Fibroblast of lung (primary cell): ENCODE measurements around the gene CENPX.

ENCODE experiments used
- EZH2 ChIP-seq: IDR thresholded peaks from 2 replicates; pipeline ENCODE4 v1.5.1; 2012; ENCODE audit warnings: low read length, control low read depth, mild to moderate bottlenecking; ENCODE audit errors: missing control alignments
- TF ChIP-seq, protein P1 (sequence below), 2 donors: IDR thresholded peaks in 1 of 2; conservative IDR thresholded peaks in 1 of 2; 1 replicate in 1 of 2; 2 replicates in 1 of 2; pipeline ENCODE4 v1.5.1; 2011 to 2012; ENCODE audit warnings: low read length in 2 of 2, control low read depth in 1 of 2, inconsistent platforms in 1 of 2, low read depth in 1 of 2, mild to moderate bottlenecking in 1 of 2

DNA sequence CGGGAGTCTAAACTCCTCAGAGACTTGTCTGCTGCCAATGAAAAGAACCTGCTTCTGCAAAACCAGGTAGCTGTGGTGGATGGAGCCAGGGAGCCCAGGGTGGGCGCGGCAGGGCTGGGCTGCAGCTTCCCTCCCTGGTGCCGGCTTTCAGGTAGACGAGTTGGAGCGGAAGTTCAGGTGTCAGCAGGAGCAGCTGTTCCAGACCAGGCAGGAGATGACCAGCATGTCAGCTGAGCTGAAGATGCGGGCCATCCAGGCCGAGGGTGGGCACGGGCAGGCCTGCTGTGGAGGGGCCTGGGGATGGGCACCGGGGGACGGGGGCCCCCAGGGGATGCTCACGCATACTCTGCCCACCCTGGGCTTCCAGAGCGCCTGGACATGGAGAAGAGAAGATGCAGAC, 5.6 kb upstream of the CENPX start:
- TF ChIP-seq, protein P1, sequence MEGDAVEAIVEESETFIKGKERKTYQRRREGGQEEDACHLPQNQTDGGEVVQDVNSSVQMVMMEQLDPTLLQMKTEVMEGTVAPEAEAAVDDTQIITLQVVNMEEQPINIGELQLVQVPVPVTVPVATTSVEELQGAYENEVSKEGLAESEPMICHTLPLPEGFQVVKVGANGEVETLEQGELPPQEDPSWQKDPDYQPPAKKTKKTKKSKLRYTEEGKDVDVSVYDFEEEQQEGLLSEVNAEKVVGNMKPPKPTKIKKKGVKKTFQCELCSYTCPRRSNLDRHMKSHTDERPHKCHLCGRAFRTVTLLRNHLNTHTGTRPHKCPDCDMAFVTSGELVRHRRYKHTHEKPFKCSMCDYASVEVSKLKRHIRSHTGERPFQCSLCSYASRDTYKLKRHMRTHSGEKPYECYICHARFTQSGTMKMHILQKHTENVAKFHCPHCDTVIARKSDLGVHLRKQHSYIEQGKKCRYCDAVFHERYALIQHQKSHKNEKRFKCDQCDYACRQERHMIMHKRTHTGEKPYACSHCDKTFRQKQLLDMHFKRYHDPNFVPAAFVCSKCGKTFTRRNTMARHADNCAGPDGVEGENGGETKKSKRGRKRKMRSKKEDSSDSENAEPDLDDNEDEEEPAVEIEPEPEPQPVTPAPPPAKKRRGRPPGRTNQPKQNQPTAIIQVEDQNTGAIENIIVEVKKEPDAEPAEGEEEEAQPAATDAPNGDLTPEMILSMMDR (conservative IDR thresholded peaks at IDR 0.05 in 1 of 2, IDR thresholded peaks at IDR 0.05 in 1 of 2; ENCODE audit: low read depth in 1 of 2, low read length in 2 of 2) = no peak
- no peak for TF ChIP-seq EZH2
